HG03064 (cell line): ENCODE results near the gene PSMB11.
"Not testable (repeated sequence)": the region's sequence is repeated elsewhere in the genome, so short reads cannot be mapped to it uniquely, and the experiment has no call there.

Experiments
- ATAC-seq: cut with Tn5 transposase; IDR thresholded peaks from one replicate; pipeline ENCODE4 v1.9.1; 2021; ENCODE audit warnings: low read depth; ENCODE audit not compliant: unreplicated experiment

Gene PSMB11

GRCh38 chr14:23013054-23013748 is 28.8 kb upstream of the PSMB11 start:
- no peak for ATAC-seq

- not testable (repeated sequence) for ATAC-seq
These were observed 28.3 kb upstream of the PSMB11 start for GRCh38 chr14:23013749-23014054.

- ATAC-seq = no peak
These were observed 26.4 kb upstream of the PSMB11 start for GRCh38 chr14:23015618-23016017.

- no peak for ATAC-seq
These were observed 24.9 kb upstream of the PSMB11 start for GRCh38 chr14:23017091-23017490.

- ATAC-seq = no peak
These were observed 23.9 kb upstream of the PSMB11 start for GRCh38 chr14:23018107-23018506.

GRCh38 chr14:23020143-23021128 is 21.6 kb upstream of the PSMB11 start:
- no peak for ATAC-seq

- no peak for ATAC-seq
These were observed 20.6 kb upstream of the PSMB11 start for GRCh38 chr14:23021434-23021833.

GRCh38 chr14:23021889-23022442 is 20.0 kb upstream of the PSMB11 start:
- no peak for ATAC-seq

GRCh38 chr14:23023022-23023794 is 18.8 kb upstream of the PSMB11 start:
- ATAC-seq = no peak

GRCh38 chr14:23023795-23024152 is 18.2 kb upstream of the PSMB11 start:
- no peak for ATAC-seq

GRCh38 chr14:23024612-23025075 is 17.4 kb upstream of the PSMB11 start:
- ATAC-seq = no peak

GRCh38 chr14:23025151-23025814 is 16.7 kb upstream of the PSMB11 start:
- ATAC-seq = no peak

- no peak for ATAC-seq
These were observed 13.2 kb upstream of the PSMB11 start for GRCh38 chr14:23028799-23029198.

GRCh38 chr14:23030936-23031335 is 11.1 kb upstream of the PSMB11 start:
- ATAC-seq = no peak

GRCh38 chr14:23033251-23033727 is 8.7 kb upstream of the PSMB11 start:
- ATAC-seq = no peak

GRCh38 chr14:23033801-23034497 is 8.1 kb upstream of the PSMB11 start:
- no peak for ATAC-seq

- ATAC-seq = peak; percentile 91
These were observed 7.3 kb upstream of the PSMB11 start, which contains the start of gene PSMB5 for GRCh38 chr14:23034498-23035302. TSS of gene PSMB5 (minus strand) at chr14:23034900. CDS start at chr14:23034881, 19 bp downstream.

GRCh38 chr14:23035303-23036144 is 6.5 kb upstream of the PSMB11 start:
- no peak for ATAC-seq
